ENCODE data around the gene PRR7.
"Not testable (repeated sequence)": the region's sequence is repeated elsewhere in the genome, so short reads cannot be mapped to it uniquely, and the experiment has no call there.

PRR7 gene

DNA sequence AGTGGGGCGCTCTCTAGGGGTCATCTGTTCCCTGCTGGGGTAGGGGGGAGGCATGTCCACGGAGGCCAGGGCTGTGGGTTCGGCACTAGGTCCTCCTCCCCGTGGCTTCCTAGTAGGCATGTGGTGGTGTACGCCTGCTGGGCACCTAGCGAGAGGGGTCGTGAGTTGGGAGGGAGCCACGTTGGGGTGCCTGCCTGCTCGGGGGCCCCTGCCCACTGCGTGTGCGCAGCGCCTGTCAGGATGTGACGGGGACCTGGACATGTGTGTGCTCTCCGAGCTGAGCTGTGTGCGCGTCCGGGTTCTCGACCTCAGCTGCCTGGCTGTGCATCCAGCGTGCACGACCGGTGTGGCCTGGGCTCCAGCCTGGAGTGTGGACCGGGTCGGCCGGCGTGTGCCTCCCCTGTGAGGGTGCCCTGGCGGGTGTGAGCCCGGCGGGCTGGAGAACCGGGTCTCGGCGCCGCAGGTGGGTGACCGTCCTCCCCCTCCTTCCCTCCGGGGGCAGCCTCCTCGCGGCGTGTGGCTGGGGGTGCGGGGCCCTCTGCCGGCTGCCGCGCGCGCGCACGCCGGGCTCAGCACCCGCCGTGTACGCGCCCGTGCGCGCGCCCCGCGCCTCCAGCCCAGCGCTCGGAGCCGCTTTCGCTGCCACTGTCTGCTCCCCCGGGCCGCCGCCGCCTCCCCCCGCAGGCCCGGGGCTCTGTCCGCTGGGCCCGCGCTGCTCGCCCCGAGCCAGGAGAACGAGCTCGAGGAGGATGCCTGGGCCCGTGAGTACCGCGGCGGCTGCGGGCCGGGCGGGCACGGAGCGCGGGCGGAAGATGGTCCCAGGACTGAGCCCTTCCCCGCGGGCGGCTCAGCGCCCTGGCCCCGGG is at the start of gene PRR7:
Gene PRR7 (plus strand): TSS at position 615 of the 866 bp plus-strand sequence. CDS start 8,254 bp downstream, outside the sequence.
- DNase-seq (ENCODE audit: low spot score), result peak; percentile 17

- DNase-seq (ENCODE audit: low spot score), result no peak
Measured at GRCh38 chr5:177397875-177398390, 48.7 kb upstream of the PRR7 start.

DNA sequence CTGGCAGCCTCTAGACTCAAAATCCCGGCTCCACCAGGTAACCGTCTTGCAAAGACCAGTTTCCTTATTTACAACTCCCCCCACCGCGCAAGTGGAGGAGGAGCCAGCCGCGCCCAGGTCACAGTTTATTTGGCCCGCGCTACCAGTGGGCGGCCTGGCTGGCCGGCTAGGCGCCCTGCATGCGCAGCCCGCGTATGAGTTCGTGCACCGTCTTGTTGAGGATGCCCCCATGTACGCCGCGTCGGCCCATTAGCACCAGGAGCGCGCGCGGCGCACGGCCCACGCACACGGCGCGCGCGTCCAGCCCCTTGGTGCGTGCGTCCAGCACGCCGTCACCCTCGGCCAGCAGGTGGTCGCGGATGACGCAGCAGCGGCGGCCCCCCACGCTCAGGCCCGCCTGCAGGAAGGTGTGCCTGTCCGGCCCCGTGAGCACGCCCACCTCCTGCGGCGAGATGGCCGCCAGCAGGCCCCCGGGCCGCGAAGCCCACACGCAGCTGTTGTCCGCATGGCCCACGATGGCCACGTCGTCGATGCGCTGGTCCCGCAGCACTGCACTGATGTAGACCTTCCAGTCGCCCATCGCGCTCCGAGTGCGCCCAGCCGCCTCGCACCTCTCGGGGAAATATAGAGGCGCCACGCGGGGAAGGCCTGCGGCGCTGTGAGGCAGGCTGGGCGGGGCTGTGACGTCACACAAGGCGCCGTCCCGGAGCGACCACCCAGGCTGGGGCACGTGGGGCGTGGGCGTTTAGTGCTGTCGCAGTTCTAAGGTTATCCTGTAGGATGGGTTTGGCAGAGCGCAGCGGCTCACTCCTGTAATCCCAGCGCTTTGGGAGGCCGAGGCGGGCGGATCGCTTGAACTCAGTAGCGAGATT is 46.4 kb upstream of the PRR7 start, which contains the start of gene PFN3:
Gene PFN3 (minus strand): TSS at position 665 of the 872 bp plus-strand sequence. CDS start 85 bp downstream, at position 580.
- no peak for DNase-seq (ENCODE audit: low spot score)

DNA sequence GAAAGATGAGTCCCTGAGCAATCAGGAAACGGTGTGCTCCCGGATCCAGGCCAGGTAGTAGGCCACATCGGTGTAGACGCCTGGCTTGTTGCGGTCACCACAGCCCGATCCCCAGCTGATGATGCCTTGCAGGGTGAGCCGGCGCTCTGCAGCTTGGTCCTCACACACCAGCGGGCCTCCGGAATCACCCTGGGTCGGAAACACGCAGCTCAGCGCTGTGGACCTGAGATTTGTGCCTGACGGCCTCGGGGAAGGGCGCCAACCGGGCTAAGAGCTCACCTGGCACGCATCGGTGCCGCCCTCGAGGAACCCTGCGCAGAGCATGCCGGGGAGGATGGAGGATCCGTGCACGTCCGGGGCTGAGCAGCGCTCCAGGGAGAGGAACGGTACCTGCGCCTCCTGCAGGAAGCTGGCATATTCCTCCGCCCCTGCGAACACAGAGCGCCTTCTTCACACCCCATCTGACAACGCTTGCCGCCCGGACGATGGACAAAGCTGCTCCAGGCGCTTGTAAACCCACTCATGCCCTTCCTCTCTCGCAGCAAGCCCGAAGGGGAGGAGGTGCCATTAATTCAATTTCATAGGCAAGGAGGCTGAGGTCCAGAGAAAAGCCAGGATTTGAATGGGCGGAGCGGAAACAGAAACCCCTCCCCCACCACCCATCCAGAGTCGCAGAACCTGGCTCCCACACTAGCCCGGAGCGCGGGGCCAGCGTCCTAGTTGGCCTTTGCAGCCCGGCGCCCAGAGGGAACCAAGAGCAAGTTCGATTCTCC is 44.2 kb upstream of the PRR7 start:
- DNase-seq (ENCODE audit: low spot score), result peak; percentile 42

DNA sequence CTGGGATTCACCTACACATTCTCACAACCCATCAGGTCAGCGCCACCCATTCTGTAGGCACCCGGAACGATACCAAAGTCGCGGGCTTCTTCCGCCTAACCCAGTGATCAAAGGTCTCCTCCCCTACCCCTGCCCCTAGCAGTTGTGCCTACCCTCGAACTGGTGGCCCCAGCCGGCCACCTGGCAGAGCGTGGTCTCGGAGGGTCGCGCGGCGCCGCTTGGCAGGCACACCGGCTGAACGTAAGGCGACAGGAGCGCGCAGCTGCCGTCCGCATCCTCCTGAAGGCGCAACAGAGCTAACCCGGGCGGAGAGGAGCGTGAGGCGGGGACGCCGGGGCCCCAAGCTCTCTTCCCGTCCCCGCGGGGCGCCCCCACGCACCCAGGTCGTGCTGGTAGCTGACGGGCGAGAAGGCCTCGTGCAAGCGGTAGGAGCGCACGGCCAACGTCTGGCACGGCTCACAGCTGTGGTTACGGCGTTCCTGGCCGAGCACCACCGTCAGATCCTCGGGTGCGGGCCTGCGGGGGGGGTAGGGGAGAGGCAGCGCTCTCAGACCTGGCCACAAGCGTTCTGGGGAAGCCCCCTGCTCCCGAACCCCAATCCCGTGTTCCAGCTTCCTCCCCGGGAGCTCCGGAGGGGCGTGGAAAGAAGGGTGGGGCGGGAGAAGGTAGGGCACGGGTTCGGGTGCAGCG is 43.4 kb upstream of the PRR7 start:
- no peak for DNase-seq (ENCODE audit: low spot score)

- DNase-seq (ENCODE audit: low spot score), result peak; percentile 80
Measured at GRCh38 chr5:177403792-177404640, 42.6 kb upstream of the PRR7 start.

GRCh38 chr5:177404641-177405179 is 41.9 kb upstream of the PRR7 start:
- DNase-seq (ENCODE audit: low spot score), result no peak

DNA sequence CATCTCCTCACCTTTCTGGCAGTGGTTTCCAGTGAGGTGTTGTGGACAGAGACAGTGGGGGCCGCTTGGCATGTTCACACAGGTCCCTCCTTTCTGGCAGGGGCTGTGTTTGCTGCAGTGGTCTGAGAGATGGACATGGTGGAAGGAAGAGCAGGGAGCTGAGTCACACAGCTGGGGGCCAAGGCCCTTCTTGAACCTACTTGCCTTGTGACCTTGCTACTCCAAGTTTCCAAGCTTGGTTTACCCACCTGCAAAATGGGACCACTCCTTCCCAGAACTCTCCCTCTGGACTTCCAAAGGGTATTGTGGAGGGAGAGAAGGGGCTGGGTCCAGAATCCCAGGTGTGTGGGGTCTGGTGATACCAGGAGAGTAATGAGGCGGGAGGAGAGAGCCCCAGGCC is 41.3 kb upstream of the PRR7 start:
- DNase-seq (ENCODE audit: low spot score), result no peak

- no peak for DNase-seq (ENCODE audit: low spot score)
Measured at GRCh38 chr5:177405805-177406204, 40.8 kb upstream of the PRR7 start.

DNA sequence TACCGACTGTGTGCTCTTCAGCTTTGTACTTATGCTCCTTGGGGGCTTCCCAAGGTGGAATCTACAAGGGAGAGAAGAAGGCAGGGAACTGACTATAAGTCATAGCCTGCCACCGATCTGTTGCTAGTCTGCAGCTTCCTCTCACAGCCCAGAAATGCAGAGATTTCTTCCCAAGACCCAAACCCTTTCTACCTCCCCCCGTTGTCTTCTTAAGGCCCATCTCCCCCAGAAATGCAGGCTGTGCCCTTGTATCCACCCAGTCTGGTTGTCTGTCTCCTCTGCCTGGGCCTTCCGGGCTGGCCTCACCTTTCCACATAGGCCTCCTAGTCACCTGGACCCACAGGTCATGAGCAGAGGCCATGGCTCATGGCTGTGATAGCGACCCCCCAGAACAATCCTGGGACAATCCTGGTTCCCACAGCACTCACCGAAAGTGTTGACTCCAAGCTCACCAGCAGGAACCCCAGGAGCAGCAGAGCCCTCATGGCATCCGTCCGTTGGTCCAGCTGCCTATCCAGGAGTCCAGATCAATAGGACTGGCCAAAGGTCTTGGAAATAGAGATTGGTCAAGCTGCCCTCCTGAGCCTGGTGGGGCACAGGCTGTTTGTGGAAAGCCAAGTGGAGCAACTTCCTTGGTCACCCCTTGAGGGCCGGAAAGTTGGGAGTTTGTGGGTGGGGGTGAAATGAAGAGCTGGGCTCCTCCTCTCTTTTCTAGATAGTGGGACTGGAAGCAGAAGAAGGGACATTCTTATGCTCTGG is 37.4 kb upstream of the PRR7 start, which contains the start of gene F12:
Gene F12 (minus strand): TSS at position 522 of the 759 bp plus-strand sequence. CDS start 37 bp downstream, at position 485.
- DNase-seq (ENCODE audit: low spot score), result no peak

GRCh38 chr5:177410575-177410974 is 36.0 kb upstream of the PRR7 start:
- DNase-seq (ENCODE audit: low spot score), result no peak

GRCh38 chr5:177412603-177413233 is 33.9 kb upstream of the PRR7 start:
- DNase-seq (ENCODE audit: low spot score), result no peak

- no peak for DNase-seq (ENCODE audit: low spot score)
Measured at GRCh38 chr5:177414481-177414880, 32.1 kb upstream of the PRR7 start.

DNA sequence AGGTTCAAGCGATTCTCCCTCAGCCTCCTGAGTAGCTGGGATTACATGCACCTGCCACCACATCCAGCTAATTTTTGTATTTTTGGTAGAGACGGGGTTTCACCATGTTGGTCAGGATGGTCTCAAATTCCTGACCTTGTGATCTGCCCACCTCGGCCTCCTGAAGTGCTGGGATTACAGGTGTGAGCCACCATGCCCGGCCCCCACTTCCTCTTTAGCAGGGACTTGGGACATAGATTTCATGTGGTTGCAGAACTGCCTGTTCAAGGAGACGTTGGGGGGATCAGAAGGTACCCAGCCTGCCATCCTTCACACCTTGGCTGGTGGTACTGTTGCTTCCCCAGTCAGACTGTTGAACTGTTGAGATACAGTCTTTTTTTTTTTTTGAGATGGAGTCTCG is 29.5 kb upstream of the PRR7 start:
- DNase-seq (ENCODE audit: low spot score), result not testable (repeated sequence)

DNA sequence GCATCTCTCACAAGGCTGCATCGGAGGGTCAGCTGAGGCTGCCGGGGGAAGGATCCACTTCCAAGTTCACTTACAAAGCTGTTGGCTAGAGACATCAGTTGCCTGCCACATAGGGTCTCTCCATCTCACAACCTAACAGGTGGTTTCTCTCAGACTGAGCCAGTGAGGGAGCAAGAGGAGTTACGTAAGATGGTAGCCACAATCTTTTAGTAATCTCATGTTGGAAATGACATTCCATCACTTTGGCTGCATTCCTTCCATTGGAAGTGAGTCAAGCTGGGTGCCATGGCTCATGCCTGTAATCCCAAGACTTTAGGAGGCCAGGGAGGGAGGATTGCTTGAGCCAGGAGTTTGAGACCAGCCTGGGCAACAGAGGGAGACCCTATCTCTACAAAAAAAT is 27.6 kb upstream of the PRR7 start:
- DNase-seq (ENCODE audit: low spot score), result no peak

- not testable (repeated sequence) for DNase-seq (ENCODE audit: low spot score)
Measured at GRCh38 chr5:177420472-177420871, 26.1 kb upstream of the PRR7 start.

DNA sequence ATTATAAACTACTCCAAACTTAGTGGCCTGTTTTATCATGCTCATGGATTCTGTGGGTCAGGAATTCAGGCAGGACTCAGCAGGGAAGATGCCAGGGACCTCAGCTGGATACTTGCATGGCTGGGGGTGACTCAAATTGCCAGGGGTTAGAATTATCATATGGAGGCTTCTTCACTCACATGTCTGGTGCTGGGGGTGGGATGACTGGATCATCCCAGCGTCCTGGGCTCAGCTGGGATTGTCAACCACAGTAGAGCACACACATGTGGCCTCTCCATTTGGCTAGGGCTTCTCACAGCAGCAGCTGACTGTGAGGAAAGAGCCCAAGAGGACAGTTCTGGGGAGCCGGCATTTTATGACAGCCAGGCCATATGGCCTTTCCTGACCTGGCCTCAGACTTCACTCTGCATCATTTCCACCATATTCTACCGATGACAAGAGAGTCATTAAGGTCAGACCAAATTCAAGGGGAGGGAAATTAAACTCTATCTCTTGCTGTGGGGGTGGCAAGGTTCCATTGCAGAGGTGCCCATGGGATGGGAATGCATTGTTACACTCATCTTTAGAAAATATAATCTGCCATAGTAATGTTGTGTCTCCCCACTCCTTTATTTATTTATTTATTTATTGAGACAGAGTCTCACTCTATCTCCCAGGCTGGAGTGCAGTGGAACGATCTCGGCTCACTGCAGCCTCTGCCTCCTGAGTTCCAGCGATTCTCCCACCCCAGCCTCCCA is 25.4 kb upstream of the PRR7 start:
- no peak for DNase-seq (ENCODE audit: low spot score)

DNA sequence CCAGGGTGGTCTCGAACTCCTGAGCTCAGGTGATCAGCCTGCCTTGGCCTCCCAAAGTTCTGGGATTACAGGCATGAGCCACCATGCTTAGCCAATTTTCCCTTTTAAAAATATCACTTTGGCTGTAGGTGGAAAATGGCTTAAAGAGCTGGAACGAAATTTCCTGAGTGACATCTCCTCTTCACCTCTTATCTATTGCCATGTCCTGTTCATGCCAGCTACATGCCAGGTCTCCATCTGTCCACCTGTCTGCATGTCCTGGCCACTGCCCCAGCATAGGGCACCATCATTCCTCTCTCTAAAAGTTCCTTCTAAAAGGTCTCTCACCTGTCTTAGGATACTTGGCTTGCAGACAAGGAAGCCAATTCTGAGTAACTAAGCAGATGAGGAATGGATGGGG is 22.9 kb upstream of the PRR7 start:
- no peak for DNase-seq (ENCODE audit: low spot score)

All from hematopoietic multipotent progenitor cell treated with erythropoietin and hydrocortisone succinate and interleukin-3 and kit ligand, for 15 days (in vitro differentiated cells).